ENCODE measurements around the gene FKBP1B.

DNA sequence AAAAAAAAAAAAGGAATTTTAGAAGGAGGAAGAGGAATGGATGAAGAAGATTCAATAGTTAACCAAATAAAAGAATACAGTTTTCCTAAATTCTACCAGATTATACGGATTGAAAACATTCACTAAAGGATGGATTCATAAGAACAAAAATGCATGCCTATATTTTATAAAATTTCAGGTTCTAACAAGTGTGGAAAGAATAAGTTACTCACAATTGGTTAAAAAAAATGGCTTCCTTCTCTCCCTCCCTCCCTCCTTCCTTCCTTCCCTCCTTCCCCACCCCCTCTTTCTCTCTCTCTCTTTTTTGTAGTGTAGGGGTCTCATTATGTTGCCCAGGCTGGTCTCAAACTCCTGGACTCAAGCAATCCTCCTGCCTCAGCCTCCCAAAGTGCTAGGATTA lies 36.7 kb downstream of the FKBP1B start:
- TF ChIP-seq, protein P1, sequence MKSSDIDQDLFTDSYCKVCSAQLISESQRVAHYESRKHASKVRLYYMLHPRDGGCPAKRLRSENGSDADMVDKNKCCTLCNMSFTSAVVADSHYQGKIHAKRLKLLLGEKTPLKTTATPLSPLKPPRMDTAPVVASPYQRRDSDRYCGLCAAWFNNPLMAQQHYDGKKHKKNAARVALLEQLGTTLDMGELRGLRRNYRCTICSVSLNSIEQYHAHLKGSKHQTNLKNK (CRISPR knock-in tag; IDR thresholded peaks at IDR 0.05), result no peak
- TF ChIP-seq TEAD4 (CRISPR knock-in tag; IDR thresholded peaks at IDR 0.05) (no peak), NR3C1 (CRISPR knock-in tag; conservative IDR thresholded peaks at IDR 0.05; ENCODE audit: low read depth) (no peak), ZBTB21 (CRISPR knock-in tag; IDR thresholded peaks at IDR 0.05; ENCODE audit: borderline replicate concordance) (no peak), ESRRA (CRISPR knock-in tag; IDR thresholded peaks at IDR 0.05; ENCODE audit: borderline replicate concordance) (no peak), CREM (CRISPR knock-in tag; IDR thresholded peaks at IDR 0.05) (no peak), CBFB (CRISPR knock-in tag; IDR thresholded peaks at IDR 0.05; ENCODE audit: low read depth) (no peak), IRF2 (CRISPR knock-in tag; IDR thresholded peaks at IDR 0.05; ENCODE audit: borderline replicate concordance, low read depth) (no peak), NR2C2 (CRISPR knock-in tag; IDR thresholded peaks at IDR 0.05) (no peak)
- TF ChIP-seq, protein P2, sequence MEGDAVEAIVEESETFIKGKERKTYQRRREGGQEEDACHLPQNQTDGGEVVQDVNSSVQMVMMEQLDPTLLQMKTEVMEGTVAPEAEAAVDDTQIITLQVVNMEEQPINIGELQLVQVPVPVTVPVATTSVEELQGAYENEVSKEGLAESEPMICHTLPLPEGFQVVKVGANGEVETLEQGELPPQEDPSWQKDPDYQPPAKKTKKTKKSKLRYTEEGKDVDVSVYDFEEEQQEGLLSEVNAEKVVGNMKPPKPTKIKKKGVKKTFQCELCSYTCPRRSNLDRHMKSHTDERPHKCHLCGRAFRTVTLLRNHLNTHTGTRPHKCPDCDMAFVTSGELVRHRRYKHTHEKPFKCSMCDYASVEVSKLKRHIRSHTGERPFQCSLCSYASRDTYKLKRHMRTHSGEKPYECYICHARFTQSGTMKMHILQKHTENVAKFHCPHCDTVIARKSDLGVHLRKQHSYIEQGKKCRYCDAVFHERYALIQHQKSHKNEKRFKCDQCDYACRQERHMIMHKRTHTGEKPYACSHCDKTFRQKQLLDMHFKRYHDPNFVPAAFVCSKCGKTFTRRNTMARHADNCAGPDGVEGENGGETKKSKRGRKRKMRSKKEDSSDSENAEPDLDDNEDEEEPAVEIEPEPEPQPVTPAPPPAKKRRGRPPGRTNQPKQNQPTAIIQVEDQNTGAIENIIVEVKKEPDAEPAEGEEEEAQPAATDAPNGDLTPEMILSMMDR (IDR thresholded peaks at IDR 0.05), result no peak
- TF ChIP-seq, protein P3, sequence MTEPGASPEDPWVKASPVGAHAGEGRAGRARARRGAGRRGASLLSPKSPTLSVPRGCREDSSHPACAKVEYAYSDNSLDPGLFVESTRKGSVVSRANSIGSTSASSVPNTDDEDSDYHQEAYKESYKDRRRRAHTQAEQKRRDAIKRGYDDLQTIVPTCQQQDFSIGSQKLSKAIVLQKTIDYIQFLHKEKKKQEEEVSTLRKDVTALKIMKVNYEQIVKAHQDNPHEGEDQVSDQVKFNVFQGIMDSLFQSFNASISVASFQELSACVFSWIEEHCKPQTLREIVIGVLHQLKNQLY (CRISPR knock-in tag; IDR thresholded peaks at IDR 0.05), result no peak
- TF ChIP-seq, protein P4, sequence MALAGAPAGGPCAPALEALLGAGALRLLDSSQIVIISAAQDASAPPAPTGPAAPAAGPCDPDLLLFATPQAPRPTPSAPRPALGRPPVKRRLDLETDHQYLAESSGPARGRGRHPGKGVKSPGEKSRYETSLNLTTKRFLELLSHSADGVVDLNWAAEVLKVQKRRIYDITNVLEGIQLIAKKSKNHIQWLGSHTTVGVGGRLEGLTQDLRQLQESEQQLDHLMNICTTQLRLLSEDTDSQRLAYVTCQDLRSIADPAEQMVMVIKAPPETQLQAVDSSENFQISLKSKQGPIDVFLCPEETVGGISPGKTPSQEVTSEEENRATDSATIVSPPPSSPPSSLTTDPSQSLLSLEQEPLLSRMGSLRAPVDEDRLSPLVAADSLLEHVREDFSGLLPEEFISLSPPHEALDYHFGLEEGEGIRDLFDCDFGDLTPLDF (CRISPR knock-in tag; IDR thresholded peaks at IDR 0.05), result no peak
- TF ChIP-seq, protein P5, sequence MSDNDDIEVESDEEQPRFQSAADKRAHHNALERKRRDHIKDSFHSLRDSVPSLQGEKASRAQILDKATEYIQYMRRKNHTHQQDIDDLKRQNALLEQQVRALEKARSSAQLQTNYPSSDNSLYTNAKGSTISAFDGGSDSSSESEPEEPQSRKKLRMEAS (CRISPR knock-in tag; IDR thresholded peaks at IDR 0.05), result no peak
